Progenitor cell of endocrine pancreas (in vitro differentiated cells): ENCODE data around the gene SLC35C1. TPM values are rescaled to one million over a fixed set of nuclear protein-coding genes. Genes with fewer than 3 reads are reported as not detected.

Experiments used
- DNase-seq: peaks from one replicate; pipeline ENCODE4 v3.0.0; 2021; ENCODE audit warnings: low spot score; ENCODE audit not compliant: unreplicated experiment
- H3K27ac Mint-ChIP-seq: 2 replicates; pipeline ENCODE4 v1.8.0; 2021; ENCODE audit warnings: mild to moderate bottlenecking, moderate library complexity, mixed read lengths
- H3K27me3 Mint-ChIP-seq: 2 replicates; pipeline ENCODE4 v1.8.0; 2021; ENCODE audit warnings: mixed read lengths
- H3K36me3 Mint-ChIP-seq: 2 replicates; pipeline ENCODE4 v1.8.0; 2022; ENCODE audit warnings: mixed read lengths; ENCODE audit not compliant: insufficient read depth
- H3K4me1 Mint-ChIP-seq: 2 replicates; pipeline ENCODE4 v1.8.0; 2021; ENCODE audit warnings: low read depth, mixed read lengths
- H3K4me3 Mint-ChIP-seq: 2 replicates; pipeline ENCODE4 v1.8.0; 2021; ENCODE audit warnings: low read depth, mild to moderate bottlenecking, moderate library complexity, mixed read lengths
- H3K9me3 Mint-ChIP-seq: 2 replicates; pipeline ENCODE4 v1.8.0; 2021; ENCODE audit warnings: low read depth, mixed read lengths
- CTCF ChIP-seq: fragments of 200-600 bp; sonication (generic); IDR thresholded peaks from one replicate; pipeline ENCODE4 v1.5.0; 2021; ENCODE audit warnings: antibody characterized with exemption, mild to moderate bottlenecking; ENCODE audit not compliant: unreplicated experiment
- total RNA-seq: library from RNA; stranded (reverse); gene quantifications from 2 replicates; pipeline ENCODE4 v1.2.1, GENCODE V29; 2021

SLC35C1 gene
- total RNA-seq, 1 donor from 2014 or later = 14.0 TPM

- DNase-seq = no peak
- no peaks in the 10 kb centered on the region for H3K9me3 Mint-ChIP-seq
- no peak overlapping the region for H3K27ac Mint-ChIP-seq
- peaks cover 8% of the 10 kb centered on the region for H3K4me1 Mint-ChIP-seq
- TF ChIP-seq CTCF = no peak
- no peaks in the 10 kb centered on the region for H3K27me3 Mint-ChIP-seq
- peaks cover 5% of the 10 kb centered on the region for H3K36me3 Mint-ChIP-seq
- no peak overlapping the region for H3K4me3 Mint-ChIP-seq
These were observed 6.8 kb downstream of the SLC35C1 start for GRCh38 chr11:45811571-45812290.

GRCh38 chr11:45812581-45813548 is 7.9 kb downstream of the SLC35C1 start:
- peak overlapping the region; percentile 71 for H3K27ac Mint-ChIP-seq
- no peak for DNase-seq

GRCh38 chr11:45815747-45816146 is 10.8 kb downstream of the SLC35C1 start:
- Mint-ChIP-seq H3K27ac (peak overlapping the region; percentile 65), H3K4me1 (no peaks in the 10 kb centered on the region), H3K9me3 (peaks cover 4% of the 10 kb centered on the region), H3K36me3 (no peaks in the 10 kb centered on the region), H3K4me3 (no peak overlapping the region), H3K27me3 (no peaks in the 10 kb centered on the region)
- TF ChIP-seq CTCF = no peak
- no peak for DNase-seq

More at GRCh38 chr11:45812581-45813548, 7.9 kb downstream of the SLC35C1 start:
- no peaks in the 10 kb centered on the region for H3K27me3 Mint-ChIP-seq
- no peak overlapping the region for H3K4me3 Mint-ChIP-seq
- H3K4me1 Mint-ChIP-seq = no peaks in the 10 kb centered on the region
- no peak for TF ChIP-seq CTCF
- H3K9me3 Mint-ChIP-seq = no peaks in the 10 kb centered on the region
- peaks cover 5% of the 10 kb centered on the region for H3K36me3 Mint-ChIP-seq

GRCh38 chr11:45816614-45817013 is 11.7 kb downstream of the SLC35C1 start:
- no peaks in the 10 kb centered on the region for H3K27me3 Mint-ChIP-seq
- H3K9me3 Mint-ChIP-seq = peaks cover 4% of the 10 kb centered on the region
- no peak for DNase-seq
- no peak overlapping the region for H3K27ac Mint-ChIP-seq
- H3K4me3 Mint-ChIP-seq = no peak overlapping the region
- H3K4me1 Mint-ChIP-seq = no peaks in the 10 kb centered on the region
- no peak for TF ChIP-seq CTCF
- no peaks in the 10 kb centered on the region for H3K36me3 Mint-ChIP-seq

- Mint-ChIP-seq H3K27ac (no peak overlapping the region), H3K4me3 (no peak overlapping the region)
- no peak for TF ChIP-seq CTCF
These were observed 12.2 kb downstream of the SLC35C1 start for GRCh38 chr11:45817191-45817590.

More at GRCh38 chr11:45817191-45817590, 12.2 kb downstream of the SLC35C1 start:
- no peak for DNase-seq
- peaks cover 4% of the 10 kb centered on the region for H3K9me3 Mint-ChIP-seq
- H3K4me1 Mint-ChIP-seq = no peaks in the 10 kb centered on the region
- no peaks in the 10 kb centered on the region for H3K36me3 Mint-ChIP-seq
- no peaks in the 10 kb centered on the region for H3K27me3 Mint-ChIP-seq
